Measurements from ENCODE around the gene ALDH1B1.

ALDH1B1 gene

DNA sequence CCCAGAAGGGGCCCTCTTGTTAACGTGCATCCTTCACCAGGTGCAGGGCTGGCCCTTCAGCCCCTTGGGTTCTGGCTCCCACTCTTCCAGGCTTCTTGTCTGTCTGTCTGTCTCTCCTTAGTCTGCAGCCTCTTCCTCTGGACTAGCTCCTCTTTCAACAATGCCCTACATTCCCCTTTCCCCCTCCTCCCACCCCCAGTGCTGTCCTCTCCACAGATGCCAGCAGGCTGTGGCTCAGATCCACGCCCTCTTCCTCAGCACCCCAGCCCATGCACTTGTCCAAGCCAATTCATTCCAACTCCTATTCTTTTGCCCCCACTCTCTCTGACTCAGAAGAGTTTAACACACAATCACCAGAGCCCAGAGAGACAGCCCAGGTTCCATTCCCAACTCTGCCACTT is 45.2 kb upstream of the ALDH1B1 start:
- Histone ChIP-seq H3K9ac (ENCODE audit: low read depth, low read length, poor library complexity, severe bottlenecking) (no peak overlapping the region), H3K9me3 (ENCODE audit: insufficient read depth, low read depth, low read length) (no peaks in the 10 kb centered on the region), H3K79me2 (ENCODE audit: insufficient read depth, low read length) (no peaks in the 10 kb centered on the region)

DNA sequence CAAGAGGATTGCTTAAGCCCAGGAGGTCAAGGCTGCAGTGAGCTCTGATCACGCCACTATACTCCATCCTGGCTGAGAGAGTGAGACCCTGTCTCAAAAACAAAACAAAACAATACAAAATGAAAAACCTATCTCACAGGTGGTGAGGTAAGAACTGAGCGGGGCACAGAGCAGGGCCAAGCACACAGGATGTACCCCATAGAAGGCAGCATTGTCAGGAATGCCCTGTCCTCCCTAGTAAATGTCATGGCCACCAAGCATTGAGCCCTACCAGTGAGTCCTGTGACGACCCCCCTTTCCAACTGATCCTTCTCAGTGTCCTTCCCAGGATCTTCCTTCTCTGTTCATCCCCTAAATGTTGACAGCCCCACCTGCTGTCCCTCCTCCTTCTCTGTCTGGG is 44.6 kb upstream of the ALDH1B1 start:
- Histone ChIP-seq H3K9me3 (ENCODE audit: insufficient read depth, low read depth, low read length) (no peaks in the 10 kb centered on the region), H3K36me3 (ENCODE audit: insufficient read depth, low read length) (no peaks in the 10 kb centered on the region), H3K79me2 (ENCODE audit: insufficient read depth, low read length) (no peaks in the 10 kb centered on the region), H3K9me2 (replicated peaks; ENCODE audit: low read depth, low read length) (no peaks in the 10 kb centered on the region), H3K9ac (ENCODE audit: low read depth, low read length, poor library complexity, severe bottlenecking) (no peak overlapping the region), H3F3A (ENCODE audit: low read depth) (no peaks in the 10 kb centered on the region), H3K4me1 (ENCODE audit: insufficient read depth, low read length, poor library complexity, severe bottlenecking) (no peaks in the 10 kb centered on the region), H3K27me3 (ENCODE audit: insufficient read depth, low read length, poor library complexity, severe bottlenecking) (no peaks in the 10 kb centered on the region), H4K20me1 (ENCODE audit: insufficient read depth, low read length, poor library complexity, severe bottlenecking) (no peaks in the 10 kb centered on the region), H2AFZ (ENCODE audit: low read length) (no peak overlapping the region), H3K4me3 (ENCODE audit: low read length, poor library complexity, severe bottlenecking) (no peak overlapping the region), H3K4me2 (ENCODE audit: low read depth, low read length, poor library complexity, severe bottlenecking) (no peak overlapping the region)
- TF ChIP-seq, protein P1, sequence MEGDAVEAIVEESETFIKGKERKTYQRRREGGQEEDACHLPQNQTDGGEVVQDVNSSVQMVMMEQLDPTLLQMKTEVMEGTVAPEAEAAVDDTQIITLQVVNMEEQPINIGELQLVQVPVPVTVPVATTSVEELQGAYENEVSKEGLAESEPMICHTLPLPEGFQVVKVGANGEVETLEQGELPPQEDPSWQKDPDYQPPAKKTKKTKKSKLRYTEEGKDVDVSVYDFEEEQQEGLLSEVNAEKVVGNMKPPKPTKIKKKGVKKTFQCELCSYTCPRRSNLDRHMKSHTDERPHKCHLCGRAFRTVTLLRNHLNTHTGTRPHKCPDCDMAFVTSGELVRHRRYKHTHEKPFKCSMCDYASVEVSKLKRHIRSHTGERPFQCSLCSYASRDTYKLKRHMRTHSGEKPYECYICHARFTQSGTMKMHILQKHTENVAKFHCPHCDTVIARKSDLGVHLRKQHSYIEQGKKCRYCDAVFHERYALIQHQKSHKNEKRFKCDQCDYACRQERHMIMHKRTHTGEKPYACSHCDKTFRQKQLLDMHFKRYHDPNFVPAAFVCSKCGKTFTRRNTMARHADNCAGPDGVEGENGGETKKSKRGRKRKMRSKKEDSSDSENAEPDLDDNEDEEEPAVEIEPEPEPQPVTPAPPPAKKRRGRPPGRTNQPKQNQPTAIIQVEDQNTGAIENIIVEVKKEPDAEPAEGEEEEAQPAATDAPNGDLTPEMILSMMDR (conservative IDR thresholded peaks at IDR 0.05; ENCODE audit: low read length): no peak
- no peak for TF ChIP-seq EZH2phosphoT487 (IDR thresholded peaks at IDR 0.05; ENCODE audit: borderline replicate concordance)

More for the DNA sequence above, 45.2 kb upstream of the ALDH1B1 start:
- TF ChIP-seq EZH2phosphoT487 (IDR thresholded peaks at IDR 0.05; ENCODE audit: borderline replicate concordance): no peak
- TF ChIP-seq, protein P1 (conservative IDR thresholded peaks at IDR 0.05; ENCODE audit: low read length): no peak
- Histone ChIP-seq H4K20me1 (ENCODE audit: insufficient read depth, low read length, poor library complexity, severe bottlenecking) (no peaks in the 10 kb centered on the region), H2AFZ (ENCODE audit: low read length) (no peak overlapping the region), H3K27me3 (ENCODE audit: insufficient read depth, low read length, poor library complexity, severe bottlenecking) (no peaks in the 10 kb centered on the region), H3F3A (ENCODE audit: low read depth) (no peaks in the 10 kb centered on the region), H3K9me2 (replicated peaks; ENCODE audit: low read depth, low read length) (no peaks in the 10 kb centered on the region), H3K36me3 (ENCODE audit: insufficient read depth, low read length) (no peaks in the 10 kb centered on the region), H3K4me1 (ENCODE audit: insufficient read depth, low read length, poor library complexity, severe bottlenecking) (no peaks in the 10 kb centered on the region), H3K4me2 (ENCODE audit: low read depth, low read length, poor library complexity, severe bottlenecking) (no peak overlapping the region), H3K4me3 (ENCODE audit: low read length, poor library complexity, severe bottlenecking) (no peak overlapping the region)

DNA sequence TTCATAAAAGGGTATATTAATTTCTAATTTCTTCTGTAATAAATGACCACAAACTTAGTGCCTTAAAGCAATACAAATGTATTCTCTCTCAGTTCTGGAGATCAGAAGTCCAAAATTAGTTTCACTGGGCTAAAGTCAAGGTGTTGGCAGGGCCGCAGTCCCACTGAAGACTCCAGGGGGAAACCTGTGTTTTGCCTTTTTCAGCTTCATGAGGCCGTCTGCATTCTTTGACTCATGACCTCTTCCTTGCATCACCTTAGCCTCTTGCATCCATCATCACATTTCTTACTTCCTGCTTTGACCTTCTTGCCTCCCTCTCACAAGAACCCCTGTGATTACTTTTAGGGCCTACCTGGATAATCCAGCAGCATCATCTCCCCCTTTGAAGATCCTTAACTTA is 42.0 kb upstream of the ALDH1B1 start:
- no peaks in the 10 kb centered on the region for H3K36me3 ChIP-seq (ENCODE audit: insufficient read depth, low read length)
- H3K9me2 ChIP-seq (replicated peaks; ENCODE audit: low read depth, low read length): no peaks in the 10 kb centered on the region
- no peaks in the 10 kb centered on the region for H3F3A ChIP-seq (ENCODE audit: low read depth)
- H4K20me1 ChIP-seq (ENCODE audit: insufficient read depth, low read length, poor library complexity, severe bottlenecking): no peaks in the 10 kb centered on the region
- H3K9ac ChIP-seq (ENCODE audit: low read depth, low read length, poor library complexity, severe bottlenecking): no peak overlapping the region
- H3K4me1 ChIP-seq (ENCODE audit: insufficient read depth, low read length, poor library complexity, severe bottlenecking): no peaks in the 10 kb centered on the region
- H3K4me2 ChIP-seq (ENCODE audit: low read depth, low read length, poor library complexity, severe bottlenecking): no peak overlapping the region
- H3K79me2 ChIP-seq (ENCODE audit: insufficient read depth, low read length): no peaks in the 10 kb centered on the region
- TF ChIP-seq EZH2phosphoT487 (IDR thresholded peaks at IDR 0.05; ENCODE audit: borderline replicate concordance): no peak
- TF ChIP-seq, protein P1 (conservative IDR thresholded peaks at IDR 0.05; ENCODE audit: low read length): no peak
- no peak overlapping the region for H2AFZ ChIP-seq (ENCODE audit: low read length)
- H3K4me3 ChIP-seq (ENCODE audit: low read length, poor library complexity, severe bottlenecking): no peak overlapping the region
- H3K27me3 ChIP-seq (ENCODE audit: insufficient read depth, low read length, poor library complexity, severe bottlenecking): no peaks in the 10 kb centered on the region
- no peaks in the 10 kb centered on the region for H3K9me3 ChIP-seq (ENCODE audit: insufficient read depth, low read depth, low read length)
